Stimulated activated CD4-positive, alpha-beta T cell treated with anti-CD3 and anti-CD28 coated beads, Interleukin-12 subunit alpha, Interleukin-12 subunit beta, amount 100 ng/mL, for 24 hours (primary cell): ENCODE results near the gene ENTHD1.

ENCODE experiments used
- DNase-seq, 2 experiments: peaks; one replicate each; pipeline ENCODE4 v3.0.0-alpha.2; 2020; ENCODE audit warnings: low read depth in 2 of 2

Gene ENTHD1

DNA sequence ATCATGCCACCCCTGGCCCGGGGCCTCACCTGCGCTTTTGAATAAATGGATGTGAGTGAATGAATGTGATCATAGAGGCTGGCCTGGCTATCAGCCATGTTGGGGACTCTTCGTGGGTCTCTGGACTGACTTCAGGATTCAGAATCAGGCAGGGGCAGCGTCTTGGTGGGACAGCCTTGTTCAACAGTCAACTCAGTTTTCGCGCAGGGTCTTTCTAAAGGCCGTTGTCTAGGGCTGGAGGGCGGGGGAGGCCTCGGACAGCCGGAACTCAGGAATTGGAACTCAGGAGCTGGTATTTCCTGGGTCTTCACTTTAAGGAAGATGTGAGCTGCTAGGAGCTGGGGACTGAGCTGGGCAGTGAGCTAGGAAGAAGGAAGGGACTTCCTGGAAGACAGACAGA lies 177.0 kb downstream of the ENTHD1 start:
- DNase-seq, result no peak

DNA sequence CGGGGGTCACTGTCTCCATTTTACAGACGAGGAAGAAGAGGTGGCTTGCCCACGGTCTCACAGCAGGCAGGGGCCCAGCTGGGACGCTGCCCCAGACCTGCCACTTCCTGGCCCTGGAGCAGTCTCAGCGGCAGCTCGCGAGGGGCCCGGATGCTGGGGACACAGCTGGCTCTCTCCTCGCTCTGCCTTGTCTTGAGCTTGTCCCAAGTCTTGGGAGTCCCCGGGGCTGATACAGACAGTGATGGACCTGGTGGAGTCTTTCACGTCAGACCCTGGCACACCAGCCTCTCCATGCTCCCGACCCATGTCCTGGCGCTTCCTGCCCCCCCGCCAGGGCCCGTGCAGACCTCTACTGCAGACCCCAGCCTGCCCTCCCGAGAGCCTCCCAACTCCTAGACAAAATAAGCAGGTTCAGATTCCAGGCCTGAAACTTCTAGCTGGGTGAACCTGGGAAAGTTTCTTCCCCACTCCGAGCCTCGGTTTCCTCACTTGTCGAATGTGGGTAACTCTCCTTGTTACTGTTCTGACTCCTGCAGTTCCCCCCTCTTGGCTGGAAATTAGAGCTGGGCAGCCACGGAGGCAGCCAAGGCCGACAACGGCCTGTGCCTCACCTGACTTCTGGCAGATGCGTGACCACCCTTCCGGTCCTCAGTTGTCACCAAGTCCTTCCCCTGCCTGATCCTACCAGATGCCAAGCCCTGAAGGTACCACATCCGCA lies 177.6 kb downstream of the ENTHD1 start:
- no peak for DNase-seq

DNA sequence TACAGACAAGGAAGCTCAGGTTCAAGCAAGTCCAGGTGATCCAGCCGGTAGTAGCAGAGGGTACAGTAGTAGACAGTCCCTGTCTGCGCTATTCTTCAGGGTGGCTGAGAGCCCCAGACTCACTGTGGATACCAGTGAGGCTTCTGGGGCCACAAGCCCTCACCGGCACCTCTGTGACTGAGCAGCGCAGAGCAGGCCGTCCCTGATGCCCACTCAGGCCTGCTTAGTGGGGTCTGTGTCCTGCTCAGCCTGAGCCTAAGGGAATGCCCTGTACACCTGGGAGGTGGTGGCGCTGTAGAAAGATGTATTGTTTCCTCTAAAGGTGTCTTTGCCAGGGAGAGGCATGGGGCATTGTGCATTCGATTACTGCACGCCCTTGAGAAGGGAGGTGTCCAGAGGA lies 179.2 kb downstream of the ENTHD1 start:
- no peak for DNase-seq

DNA sequence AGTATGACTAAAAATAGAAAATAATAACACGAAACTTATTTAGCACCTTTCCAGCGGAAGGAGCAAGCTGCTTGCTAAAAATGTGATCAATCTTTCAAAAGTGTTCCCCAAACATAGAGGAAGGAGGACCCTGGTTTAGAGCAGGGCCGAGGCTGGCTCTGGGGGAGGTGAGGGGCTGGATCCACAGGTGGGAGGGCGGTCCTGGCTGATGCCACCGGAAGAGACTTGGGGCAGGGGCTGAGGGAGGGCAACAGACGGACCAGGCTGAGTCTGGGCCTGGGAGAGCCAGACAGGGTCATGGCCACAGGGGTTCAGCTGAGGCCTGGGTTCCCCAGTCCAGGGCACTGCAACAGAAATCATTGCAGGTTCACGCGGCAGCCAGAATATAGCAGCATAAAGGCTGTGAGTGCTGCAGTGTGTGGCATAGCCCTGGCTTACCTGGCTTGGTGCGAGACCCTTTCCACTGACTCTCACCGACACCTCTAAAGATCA lies 179.7 kb downstream of the ENTHD1 start:
- no peak for DNase-seq

DNA sequence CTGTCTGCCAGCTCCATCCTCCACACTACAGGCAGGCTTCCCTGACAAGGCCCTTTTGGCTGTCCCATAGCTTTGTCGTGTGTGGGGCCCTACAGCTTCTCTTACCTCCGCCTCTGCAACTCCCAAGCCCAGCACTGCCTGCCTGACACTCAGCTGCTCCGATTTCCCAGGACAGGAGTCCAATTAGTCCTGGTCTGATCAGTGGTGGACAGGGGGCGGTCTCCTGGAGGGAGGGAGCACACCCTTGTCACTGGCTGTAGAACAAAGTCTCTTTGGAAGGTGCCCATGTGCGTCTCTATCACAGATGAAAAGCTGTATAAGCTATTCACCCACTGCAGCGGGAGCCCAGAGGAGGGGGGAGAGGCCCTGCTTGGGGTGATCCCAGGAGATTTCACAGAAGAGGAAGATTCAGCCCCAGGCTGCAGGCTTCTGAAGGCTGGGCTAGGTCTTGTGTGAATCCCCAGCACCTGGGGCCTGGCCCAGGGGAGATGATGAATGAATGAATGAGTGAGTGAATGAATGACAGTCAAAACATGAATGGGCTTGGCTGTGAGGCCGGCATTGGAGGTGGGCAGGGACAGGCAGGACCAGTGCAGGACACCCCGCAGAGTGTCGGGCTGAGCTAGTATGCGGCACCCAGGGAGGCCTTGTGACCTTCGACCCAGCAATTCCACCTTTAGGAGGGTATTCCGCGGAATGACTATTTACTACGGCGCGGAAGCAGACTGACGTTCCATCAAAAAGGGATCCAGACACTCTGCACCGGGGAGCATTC lies 180.6 kb downstream of the ENTHD1 start:
- no peak for DNase-seq

DNA sequence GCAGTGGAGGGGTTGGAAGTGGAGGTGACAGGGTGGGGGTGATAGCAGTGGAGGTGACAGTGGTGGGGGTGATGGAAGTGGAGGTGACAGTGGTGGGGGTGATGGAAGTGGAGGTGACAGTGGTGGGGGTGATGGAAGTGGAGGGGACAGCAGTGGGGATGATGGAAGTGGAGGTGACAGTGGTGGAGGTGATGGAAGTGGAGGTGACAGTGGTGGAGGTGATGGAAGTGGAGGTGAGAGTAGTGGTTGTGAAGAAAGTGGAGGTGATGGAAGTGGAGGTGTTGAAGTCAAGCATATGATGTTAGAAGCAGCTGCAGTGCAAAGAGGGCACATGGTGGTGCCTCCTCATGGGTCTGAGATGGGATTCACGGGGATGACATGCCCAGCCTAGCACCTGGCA lies 181.5 kb downstream of the ENTHD1 start:
- DNase-seq, result no peak

DNA sequence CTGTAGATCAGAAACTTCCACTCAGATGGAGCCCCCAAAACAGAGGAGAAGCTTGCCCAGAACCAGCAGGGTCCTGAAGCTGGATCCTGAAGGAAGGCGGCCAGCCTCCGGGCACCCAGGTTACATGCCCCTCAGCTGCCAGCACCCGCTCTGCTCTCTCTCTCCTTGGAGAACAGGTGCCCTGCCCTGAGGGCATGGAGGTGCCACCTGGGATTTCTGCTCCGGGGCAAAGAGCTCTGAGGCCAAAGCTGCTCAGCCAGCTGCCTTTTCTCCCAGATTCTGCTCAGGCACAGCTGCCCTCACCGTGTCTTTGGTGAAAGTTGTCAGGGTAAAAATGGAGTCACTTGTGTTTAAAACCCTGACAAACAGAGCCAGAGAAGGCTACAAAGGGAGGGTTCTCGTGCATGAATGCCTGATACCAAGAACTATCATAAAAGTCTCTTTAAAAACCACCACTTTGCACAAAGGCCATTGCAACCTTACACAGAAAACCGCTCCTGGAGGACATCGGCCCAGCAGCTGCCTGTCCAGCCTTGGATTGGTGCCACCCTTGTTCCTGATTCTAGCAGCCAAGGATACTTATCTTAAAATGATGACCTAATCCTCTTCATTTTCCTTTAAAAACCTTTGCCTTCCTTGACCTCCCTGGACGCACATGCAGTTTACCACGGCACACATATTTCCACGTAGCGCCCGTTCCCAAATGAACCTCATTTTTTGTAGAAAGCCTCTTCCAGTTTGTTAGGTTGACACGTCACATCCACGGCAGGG lies 183.0 kb downstream of the ENTHD1 start:
- DNase-seq, result no peak

DNA sequence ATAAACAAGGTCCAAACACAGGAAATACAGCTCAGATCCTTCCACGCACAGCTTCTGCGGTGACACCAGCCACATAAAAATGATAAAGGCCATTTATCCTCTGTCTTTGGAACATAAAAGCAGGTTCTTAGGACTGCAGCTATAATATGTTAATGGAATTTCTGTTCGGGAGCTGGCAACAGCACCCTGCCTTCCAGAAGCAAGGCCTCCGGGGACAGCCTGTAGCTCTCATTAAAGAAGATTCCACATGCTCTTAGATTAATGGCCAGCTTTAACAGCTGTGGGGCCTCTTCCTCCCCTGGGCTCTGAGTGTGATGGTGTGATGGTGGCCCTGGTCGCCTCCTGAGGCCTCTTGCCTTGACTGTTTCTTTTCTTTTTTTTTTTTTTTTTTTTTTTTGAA lies 185.7 kb downstream of the ENTHD1 start:
- DNase-seq, result no peak

DNA sequence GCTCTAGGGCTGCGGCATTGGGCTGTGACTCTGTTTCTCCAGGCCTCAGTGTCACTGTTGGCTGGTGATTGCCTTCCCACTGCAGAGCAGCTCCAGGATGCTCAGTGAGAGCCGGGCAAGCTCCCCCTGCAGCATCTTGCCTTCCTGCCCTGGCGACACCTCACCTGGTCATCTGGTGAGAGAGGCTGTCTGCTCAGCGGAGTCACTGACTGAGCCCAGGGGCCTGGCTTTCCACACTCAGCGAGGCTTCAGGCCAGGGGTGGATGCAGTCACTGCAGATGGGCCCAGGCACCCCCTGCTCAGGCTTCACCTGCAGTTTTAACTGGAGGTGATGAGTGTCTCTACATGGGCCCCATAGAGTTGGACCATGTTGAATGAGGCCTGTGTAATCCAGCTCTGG lies 186.2 kb downstream of the ENTHD1 start:
- DNase-seq, result no peak

DNA sequence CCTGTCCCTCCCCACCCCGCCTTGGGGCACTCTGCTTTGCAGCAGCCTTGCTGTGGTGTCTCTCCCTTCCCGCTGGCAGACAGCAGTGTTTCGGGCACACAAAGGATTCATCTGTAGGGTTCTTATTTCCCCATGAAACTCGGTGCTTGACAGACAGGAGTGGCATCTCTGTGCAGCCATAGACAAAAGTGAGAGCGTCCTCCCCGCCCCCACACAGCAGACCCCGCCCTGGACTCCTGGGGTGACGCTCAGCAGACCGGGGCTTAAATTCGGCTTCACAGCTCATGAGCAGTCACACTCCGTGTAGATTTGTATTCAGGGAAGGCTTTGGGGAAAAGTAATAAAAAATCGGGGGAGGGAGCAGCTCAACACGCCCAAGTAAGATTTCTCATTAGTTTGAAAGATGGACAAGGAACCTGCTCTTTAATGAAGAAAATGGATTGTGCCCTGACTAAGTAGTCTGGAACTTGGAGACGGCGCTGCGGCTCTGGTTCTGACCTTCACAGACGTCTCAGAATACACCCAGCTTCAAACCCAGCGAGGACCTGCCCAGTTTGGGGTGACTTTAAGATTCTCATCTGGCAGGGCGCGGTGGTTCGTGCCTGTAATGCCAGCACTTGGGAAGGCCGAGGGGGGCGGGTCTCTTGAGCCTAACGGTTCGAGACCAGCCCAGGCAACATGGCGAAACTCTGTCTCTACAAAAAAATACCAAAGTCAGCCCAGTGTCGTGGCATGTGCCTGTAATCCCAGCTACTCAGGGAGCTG lies 187.0 kb downstream of the ENTHD1 start:
- DNase-seq, result no peak

DNA sequence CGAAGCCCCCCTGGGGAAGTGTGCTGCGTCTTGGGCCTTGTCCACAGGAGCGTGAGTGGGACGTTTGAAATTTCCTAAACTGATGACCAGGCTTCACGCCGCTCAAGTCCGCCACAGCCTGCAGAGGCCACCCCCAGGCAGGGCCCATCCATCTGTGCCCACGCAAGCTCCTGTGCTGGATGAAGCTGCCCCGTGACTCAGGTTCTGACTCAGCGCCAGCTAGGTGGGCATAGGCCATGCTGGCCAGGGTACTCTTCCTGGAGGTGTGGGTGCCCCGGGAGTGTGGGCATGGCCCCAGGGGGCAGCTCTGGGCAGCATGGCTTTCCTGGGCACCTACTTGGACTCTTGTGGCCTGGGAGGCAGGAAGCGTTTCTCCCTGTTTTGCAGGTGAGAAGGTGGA lies 188.2 kb downstream of the ENTHD1 start:
- DNase-seq, result no peak

DNA sequence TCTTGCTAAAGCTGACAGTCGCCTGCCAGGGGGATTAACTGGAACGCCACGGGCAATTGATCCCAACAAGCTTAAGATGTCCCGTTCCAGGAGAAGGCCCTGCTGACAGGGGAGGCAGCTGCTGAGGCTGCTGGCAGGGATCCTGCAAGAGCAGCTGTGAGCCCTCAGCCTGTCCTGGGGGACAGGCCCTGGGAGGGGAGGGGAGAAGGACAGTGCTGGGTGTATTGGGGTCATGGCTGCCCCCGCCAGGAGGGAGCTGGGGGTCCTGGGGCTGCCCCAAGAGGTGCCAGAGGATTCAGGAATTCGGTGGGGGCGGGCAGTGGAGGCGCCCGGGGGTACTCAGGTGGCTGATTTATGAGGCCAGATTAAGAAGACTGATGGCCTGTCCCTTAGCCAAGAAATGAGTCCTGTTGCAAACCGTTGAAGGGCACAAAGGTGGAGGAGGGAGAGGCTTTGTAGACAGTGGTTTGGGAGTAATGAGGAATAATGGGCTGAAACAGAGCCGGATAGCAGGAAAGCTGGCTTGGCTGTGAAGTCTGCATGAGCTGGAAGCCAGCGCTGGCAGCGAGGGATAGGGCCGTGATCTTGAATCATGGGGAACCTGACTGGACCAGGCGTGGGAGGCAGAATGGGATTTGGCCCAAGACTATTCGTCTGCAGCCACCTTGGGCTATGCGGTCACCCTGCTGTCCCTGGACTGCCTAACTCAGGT lies 189.5 kb downstream of the ENTHD1 start:
- DNase-seq, result no peak

DNA sequence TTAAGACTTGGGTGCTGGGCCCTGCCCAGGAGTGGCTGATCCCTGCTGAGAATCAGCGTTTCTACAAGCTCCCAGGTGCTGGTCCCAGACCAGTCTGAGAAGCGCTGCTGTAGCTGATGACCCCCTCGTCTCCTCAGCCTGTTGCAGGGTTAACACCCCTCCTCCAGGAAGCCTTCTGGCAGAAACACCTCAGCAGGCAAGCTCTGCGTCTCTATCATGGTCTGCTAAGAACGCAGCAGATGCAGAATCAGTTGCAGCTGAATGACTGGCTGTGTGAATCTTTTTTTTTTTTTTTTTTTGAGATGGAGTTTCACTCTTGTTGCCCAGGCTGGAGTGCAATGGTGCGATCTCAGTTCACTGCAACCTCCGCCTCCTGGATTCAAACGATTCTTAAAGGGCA lies 190.5 kb downstream of the ENTHD1 start:
- no peak for DNase-seq

DNA sequence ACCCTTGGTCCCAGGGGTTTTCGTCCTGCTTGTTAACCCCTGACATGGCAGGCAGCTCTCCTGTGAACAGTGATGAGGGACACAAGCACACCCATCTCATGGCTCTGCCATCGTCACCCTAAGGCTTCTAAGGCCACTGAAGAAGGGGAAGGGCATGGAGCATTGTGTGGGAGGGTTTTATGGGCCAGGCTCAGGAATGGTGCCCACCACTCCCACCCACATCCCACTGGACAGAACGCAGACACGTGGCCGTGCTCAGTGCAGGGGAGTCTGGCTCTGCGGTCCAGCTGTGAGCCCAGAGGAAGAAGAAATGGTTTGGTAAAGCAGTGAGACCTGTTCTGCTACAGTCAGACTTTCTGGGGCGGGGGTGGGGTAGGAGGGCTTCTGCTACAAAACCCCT lies 193.0 kb downstream of the ENTHD1 start:
- no peak for DNase-seq

DNA sequence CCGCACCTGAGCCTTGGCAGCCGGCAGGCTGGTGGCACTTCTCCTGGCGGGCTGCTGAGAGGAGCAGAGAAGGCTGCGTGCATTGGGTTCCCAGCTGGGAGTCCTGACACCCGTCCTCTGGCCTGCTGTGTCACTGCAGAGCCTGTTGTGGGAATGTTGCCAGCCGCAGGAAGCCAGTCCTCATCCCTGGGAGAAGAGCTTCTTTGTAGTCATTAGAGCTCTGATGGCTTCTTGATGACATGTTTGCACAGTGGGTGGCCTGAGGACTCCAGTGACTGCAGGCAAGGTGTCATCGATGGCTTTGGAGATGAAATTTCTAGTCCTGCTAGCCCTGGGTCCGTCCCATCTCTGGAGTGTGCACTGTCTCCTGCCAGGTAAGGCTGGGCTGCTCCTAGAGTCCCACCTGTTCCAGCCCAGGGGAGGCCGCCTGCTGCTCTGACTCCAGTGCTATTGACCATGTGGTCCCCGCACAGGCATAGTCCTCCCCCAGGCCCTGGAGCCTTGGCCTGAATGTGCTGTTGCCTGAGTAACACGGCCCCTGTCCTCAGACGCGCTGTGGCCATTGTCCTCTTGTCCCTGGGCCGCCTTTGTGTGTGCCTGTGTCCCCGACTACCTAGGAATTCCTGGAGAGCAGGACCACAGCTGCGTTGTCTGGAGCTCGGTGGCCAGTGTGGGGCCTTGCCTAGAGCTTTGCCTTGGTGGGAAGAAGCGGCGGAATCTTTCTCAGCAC lies 193.8 kb downstream of the ENTHD1 start:
- no peak for DNase-seq

DNA sequence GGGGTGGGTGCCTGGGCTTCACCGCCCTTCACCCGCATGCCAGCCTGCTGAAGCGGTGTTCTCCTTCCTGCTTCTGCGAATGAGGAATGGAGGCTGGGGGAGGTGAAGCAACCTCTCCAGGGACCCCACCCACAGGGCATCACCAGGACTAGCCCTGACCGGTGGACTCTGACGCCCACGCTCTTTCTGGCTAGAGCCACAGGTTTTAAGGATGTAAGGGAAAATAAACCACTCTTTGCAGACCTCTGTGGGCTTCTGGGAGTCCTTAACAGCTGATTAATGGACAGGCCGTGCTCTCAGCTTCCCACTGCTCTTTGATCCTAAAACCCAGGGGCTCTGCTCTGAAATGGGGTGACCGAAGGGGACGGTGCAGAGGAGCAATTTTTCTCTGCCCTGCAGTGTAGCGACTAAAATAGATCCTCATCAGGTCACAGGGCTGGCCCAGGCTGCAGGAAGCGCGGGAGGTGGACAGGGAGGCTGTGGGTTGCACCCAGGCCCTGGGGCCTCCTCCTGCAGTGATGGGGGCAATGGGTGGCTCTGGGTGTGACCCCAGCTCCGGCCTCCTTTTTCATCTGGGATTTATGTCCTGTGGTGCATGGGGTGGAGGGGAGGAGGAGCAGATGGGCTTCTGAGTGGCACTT lies 195.7 kb downstream of the ENTHD1 start:
- no peak for DNase-seq

DNA sequence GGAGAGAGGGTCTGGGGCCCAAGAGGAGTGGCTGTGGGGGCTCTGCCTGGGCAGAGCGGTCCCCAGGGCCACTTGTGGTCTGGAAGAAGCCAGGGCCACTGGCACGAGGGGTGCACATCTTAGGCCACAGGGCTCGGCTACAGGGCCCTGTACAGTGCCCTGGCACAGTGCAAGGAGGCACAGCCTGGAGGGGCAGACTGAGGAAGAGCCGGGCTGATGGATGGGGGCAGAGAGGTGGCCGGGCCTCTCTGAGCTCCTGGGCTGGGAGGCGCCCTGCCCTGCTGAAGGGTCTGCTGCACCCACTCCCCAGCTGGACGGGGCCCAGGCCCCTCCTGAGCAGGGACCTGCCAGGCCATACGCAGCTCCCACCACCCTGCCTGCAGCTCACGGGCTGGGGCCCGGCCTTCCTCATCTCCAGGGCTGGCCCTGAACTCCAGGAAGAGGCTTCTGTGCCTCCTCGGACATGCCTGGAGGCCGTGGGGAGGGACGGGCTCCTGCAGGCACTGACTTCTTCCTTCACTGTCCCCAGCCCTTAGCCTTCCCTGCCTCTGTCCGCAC lies 199.5 kb downstream of the ENTHD1 start:
- no peak for DNase-seq
